HCT116 (cell line): Measurements from ENCODE around the gene UBE3C. TPM values are rescaled to one million over a fixed set of nuclear protein-coding genes. Genes with fewer than 3 reads are reported as not detected.

Source experiments
- ATAC-seq: fragments of 200-7000 bp; cut with Tn5 transposase; 2 replicates; pipeline ENCODE4 v1.9.1; 2020; ENCODE audit warnings: mild to moderate bottlenecking, moderate library complexity
- BruUV-seq: library from RNA; stranded (reverse); fragments of 400-500 nt; replicated peaks from 2 replicates; lab custom pipeline; 2021; lab: Mats Ljungman, UMichigan
- CTCF ChIA-PET: fragments of 300-600 bp; sonication (Branson Sonifier 250); formaldehyde crosslinking; loops from one replicate; lab custom pipeline; 2021; ENCODE audit warnings: antibody characterized with exemption; lab: Charles Lee
- POLR2A ChIA-PET: fragments of 300-600, 350-600 bp; sonication (Branson Sonifier 250); formaldehyde crosslinking; loops from one replicate; lab custom pipeline; 2021; ENCODE audit warnings: antibody characterized with exemption; lab: Charles Lee
- RAD21 ChIA-PET, 2 experiments: fragments of 300-600 bp; sonication (Branson Sonifier 250); formaldehyde crosslinking; loops; one replicate each; lab custom pipeline; 2023; ENCODE audit warnings: low total read pairs in 2 of 2; ENCODE audit not compliant: uncharacterized antibody in 2 of 2, unreplicated experiment in 2 of 2, low non-redundant PET in 1 of 2; lab: Charles Lee
- DNase-seq: peaks from one replicate; pipeline ENCODE4 v3.0.0-alpha.2; 2010; ENCODE audit warnings: low read depth, low spot score
- H2AFZ ChIP-seq: fragments of 200-600 bp; shearing (Covaris generic), sonication (generic); 2 replicates; pipeline ENCODE4 v1.6.1; 2017; ENCODE audit warnings: low read depth, mixed run types, mixed read lengths, antibody characterized with exemption, low read length; ENCODE audit not compliant: poor library complexity, severe bottlenecking
- H3K27ac ChIP-seq: 2 replicates; pipeline ENCODE4 v1.5.1; 2012; ENCODE audit warnings: low read depth, low read length
- H3K27me3 ChIP-seq: fragments of 200-600 bp; sonication (generic); 2 replicates; pipeline ENCODE4 v1.6.1; 2016; ENCODE audit warnings: mixed run types, low read length, mixed read lengths; ENCODE audit not compliant: insufficient read depth
- H3K36me3 ChIP-seq, 2 experiments: fragments of 200-500 bp in 1 of 2; fragments of 200-600 bp in 1 of 2; sonication (Bioruptor generic) in 1 of 2; sonication (generic) in 1 of 2; 2 replicates each; pipeline versions ENCODE4 v1.5.1 to v1.6.1; 2014 to 2016; ENCODE audit warnings: low read length in 2 of 2, inconsistent platforms in 1 of 2, mixed read lengths in 1 of 2, mixed run types in 1 of 2; ENCODE audit not compliant: insufficient read depth in 2 of 2, control insufficient read depth in 1 of 2
- H3K4me1 ChIP-seq, 2 experiments: fragments of 200-600 bp in 1 of 2; sonication (generic) in 1 of 2; 2 replicates each; pipeline versions ENCODE4 v1.5.1 to v1.6.1; 2012 to 2017; ENCODE audit warnings: low read length in 2 of 2, inconsistent platforms in 1 of 2, mild to moderate bottlenecking in 1 of 2, mixed read lengths in 1 of 2, mixed run types in 1 of 2, moderate library complexity in 1 of 2; ENCODE audit not compliant: insufficient read depth in 2 of 2, control insufficient read depth in 1 of 2
- H3K4me2 ChIP-seq: fragments of 200-600 bp; sonication (generic); 2 replicates; pipeline ENCODE4 v1.6.1; 2017; ENCODE audit warnings: mixed run types, low read length, mixed read lengths
- H3K4me3 ChIP-seq, 2 experiments: fragments of 200-600 bp in 1 of 2; sonication (generic) in 1 of 2; replicated peaks in 1 of 2; 2 replicates each; pipeline ENCODE4 v1.5.1; 2011 to 2016; ENCODE audit warnings: low read length in 2 of 2, control low read depth in 1 of 2, low read depth in 1 of 2, mild to moderate bottlenecking in 1 of 2, mixed read lengths in 1 of 2, mixed run types in 1 of 2
- H3K79me2 ChIP-seq: fragments of 200-600 bp; sonication (generic); 2 replicates; pipeline ENCODE4 v1.6.1; 2017; ENCODE audit warnings: mild to moderate bottlenecking, mixed run types, low read length, moderate library complexity, mixed read lengths; ENCODE audit not compliant: insufficient read depth
- H3K9ac ChIP-seq: fragments of 200-600 bp; sonication (generic); 2 replicates; pipeline ENCODE4 v1.6.1; 2016; ENCODE audit warnings: low read length, mixed read lengths
- H3K9me2 ChIP-seq: fragments of 200-600 bp; sonication (generic), shearing (Covaris generic); 2 replicates; pipeline ENCODE4 v1.6.1; 2017; ENCODE audit warnings: mixed run types, mild to moderate bottlenecking, moderate library complexity; ENCODE audit not compliant: insufficient read depth
- H3K9me3 ChIP-seq, 2 experiments: fragments of 200-500 bp in 1 of 2; fragments of 200-600 bp in 1 of 2; sonication (Bioruptor generic) in 1 of 2; sonication (generic) in 1 of 2; 2 replicates each; pipeline ENCODE4 v1.6.1; 2014 to 2017; ENCODE audit warnings: low read length in 2 of 2, mixed read lengths in 2 of 2, inconsistent platforms in 1 of 2, low read depth in 1 of 2, mild to moderate bottlenecking in 1 of 2, mixed run types in 1 of 2, moderate library complexity in 1 of 2; ENCODE audit not compliant: control insufficient read depth in 1 of 2, insufficient read depth in 1 of 2
- H4K20me1 ChIP-seq: fragments of 200-600 bp; sonication (generic), shearing (Covaris generic); 2 replicates; pipeline ENCODE4 v1.6.1; 2017; ENCODE audit warnings: mixed run types, mild to moderate bottlenecking, moderate library complexity; ENCODE audit not compliant: insufficient read depth
- CBX3 ChIP-seq: IDR thresholded peaks from 2 replicates; pipeline ENCODE4 v1.6.1; 2012; ENCODE audit warnings: low read depth
- CTCF ChIP-seq, 3 experiments: fragments of 200-600 bp in 1 of 3; sonication (generic) in 1 of 3; IDR thresholded peaks in 2 of 3; conservative IDR thresholded peaks in 1 of 3; 2 replicates each; pipeline ENCODE4 v1.5.1; 2012 to 2017; ENCODE audit warnings: low read depth in 2 of 3, low read length in 2 of 3, antibody characterized with exemption in 1 of 3, borderline replicate concordance in 1 of 3, control low read depth in 1 of 3, mild to moderate bottlenecking in 1 of 3, mixed read lengths in 1 of 3, mixed run types in 1 of 3, moderate library complexity in 1 of 3; ENCODE audit not compliant: insufficient read depth in 1 of 3
- EZH2 ChIP-seq: fragments of 200-600 bp; sonication (generic); IDR thresholded peaks from 2 replicates; pipeline ENCODE4 v1.6.1; 2017; ENCODE audit warnings: antibody characterized with exemption, mixed run types
- FOSL1 ChIP-seq: IDR thresholded peaks from 2 replicates; pipeline ENCODE4 v1.6.1; 2012; ENCODE audit warnings: low read depth
- MAX ChIP-seq: IDR thresholded peaks from 2 replicates; pipeline ENCODE4 v1.6.1; 2012
- POLR2A ChIP-seq: IDR thresholded peaks from 2 replicates; pipeline ENCODE4 v1.7.0; 2011; ENCODE audit warnings: borderline replicate concordance; ENCODE audit not compliant: insufficient read depth, insufficient read length; ENCODE audit errors: extremely low read depth
- POLR2AphosphoS5 ChIP-seq: IDR thresholded peaks from 2 replicates; pipeline ENCODE4 v1.6.1; 2011; ENCODE audit warnings: mild to moderate bottlenecking, low read depth, low read length, moderate library complexity
- REST ChIP-seq: IDR thresholded peaks from 2 replicates; pipeline ENCODE4 v1.6.1; 2012; ENCODE audit warnings: low read depth
- ZBTB33 ChIP-seq: IDR thresholded peaks from 2 replicates; pipeline ENCODE4 v1.6.1; 2011; ENCODE audit warnings: mild to moderate bottlenecking, low read length, moderate library complexity; ENCODE audit not compliant: insufficient replicate concordance; ENCODE audit errors: extremely low read depth
- ZFX ChIP-seq: fragments of 450-650 bp; IDR thresholded peaks from 2 replicates; pipeline ENCODE4 v1.6.1; 2017
- intact Hi-C: fragments of 100-400 bp; cut with micrococcal nuclease; formaldehyde crosslinking; loops from 2 replicates; pipeline ENCODE4 v1.10.0; 2022
- total RNA-seq: library from RNA; stranded (reverse); gene quantifications from one replicate; pipeline ENCODE4 v1.2.1, GENCODE V29; 2021; ENCODE audit not compliant: unreplicated experiment

The UBE3C gene
- total RNA-seq, 1 experiment from 2014 or later, result 68.3 TPM

- Histone ChIP-seq H3K27ac (no peak overlapping the region), H3K27me3 (no peaks in the 10 kb centered on the region), H3K4me1 (no peaks in the 10 kb centered on the region), H3K36me3 (peaks cover 30 to 41% of the 10 kb centered on the region in 2 experiments; a peak in 3 of 4 replicates), H3K4me2 (no peak overlapping the region), H3K79me2 (peaks cover 17% of the 10 kb centered on the region; the same call in 1 of the 2 replicates), H3K9me2 (no peaks in the 10 kb centered on the region), H3K9me3 (no peaks in the 10 kb centered on the region), H2AFZ (no peak overlapping the region), H3K4me3 (no peak overlapping the region), H3K9ac (no peak overlapping the region), H4K20me1 (no peaks in the 10 kb centered on the region)
- ChIA-PET RAD21 (no interaction called here), POLR2A (no interaction called here), CTCF (no interaction called here)
- intact Hi-C loops, result no loop called here
- TF ChIP-seq POLR2A, result no peak
- no peak for TF ChIP-seq CTCF (IDR thresholded peaks at IDR 0.05 in 2 of 3, conservative IDR thresholded peaks at IDR 0.05 in 1 of 3; ENCODE audit: borderline replicate concordance in 1 of 3, insufficient read depth in 1 of 3, low read depth in 2 of 3, low read length in 2 of 3)
- TF ChIP-seq CBX3, result no peak
- no peak for TF ChIP-seq ZFX
- no peak for TF ChIP-seq MAX
- no peak for TF ChIP-seq POLR2AphosphoS5
- no peak for TF ChIP-seq EZH2
- no peak for TF ChIP-seq ZBTB33
- TF ChIP-seq FOSL1, result no peak
- TF ChIP-seq REST, result no peak
- no peak for ATAC-seq
- DNase-seq, result no peak
- BruUV-seq, result no TSS peak
Observed at GRCh38 chr7:157222687-157223086, 84.0 kb downstream of the UBE3C start.
